GM23338 (cell line): Measurements from ENCODE around the gene SLC12A6. TPM values are rescaled to one million over a fixed set of nuclear protein-coding genes. Genes with fewer than 3 reads are reported as not detected.

ENCODE experiments used
- ATAC-seq: fragments of 200-7000 bp; cut with Tn5 transposase; 3 replicates; pipeline ENCODE4 v1.9.1; 2020
- DNase-seq: peaks from one replicate; pipeline ENCODE4 v3.0.0-alpha.2; 2015; ENCODE audit warnings: low spot score
- H2AFZ ChIP-seq: fragments of 200-600 bp; sonication (generic); 2 replicates; pipeline ENCODE4 v1.8.0; 2016; ENCODE audit warnings: antibody characterized with exemption, mild to moderate bottlenecking, moderate library complexity
- H3F3A ChIP-seq: fragments of 200-600 bp; sonication (generic); replicated peaks from 2 replicates; pipeline ENCODE4 v1.8.0; 2017; ENCODE audit warnings: antibody characterized with exemption, mixed run types, low read depth
- H3K27ac ChIP-seq: fragments of 200-600 bp; sonication (generic); 2 replicates; pipeline ENCODE4 v1.6.1; 2016; ENCODE audit warnings: low read depth
- H3K27me3 ChIP-seq: fragments of 200-600 bp; sonication (generic); 2 replicates; pipeline ENCODE4 v1.8.0; 2016; ENCODE audit warnings: mild to moderate bottlenecking, mixed run types, moderate library complexity; ENCODE audit not compliant: insufficient read depth
- H3K36me3 ChIP-seq: fragments of 200-600 bp; sonication (generic); 2 replicates; pipeline ENCODE4 v1.8.0; 2016; ENCODE audit warnings: mild to moderate bottlenecking; ENCODE audit not compliant: insufficient read depth
- H3K4me1 ChIP-seq: fragments of 200-600 bp; sonication (generic); 2 replicates; pipeline ENCODE4 v1.8.0; 2016; ENCODE audit warnings: mild to moderate bottlenecking, moderate library complexity; ENCODE audit not compliant: insufficient read depth
- H3K4me2 ChIP-seq: fragments of 200-600 bp; sonication (generic); 2 replicates; pipeline ENCODE4 v1.7.1; 2017; ENCODE audit warnings: mixed run types
- H3K4me3 ChIP-seq: fragments of 200-600 bp; sonication (generic); 2 replicates; pipeline ENCODE4 v1.6.1; 2016; ENCODE audit warnings: mixed run types
- H3K79me2 ChIP-seq: fragments of 200-600 bp; sonication (generic); replicated peaks from 2 replicates; pipeline ENCODE4 v1.8.0; 2017; ENCODE audit warnings: mild to moderate bottlenecking; ENCODE audit not compliant: insufficient read depth
- H3K9me2 ChIP-seq: fragments of 200-600 bp; sonication (generic); 2 replicates; pipeline ENCODE4 v1.8.0; 2017; ENCODE audit not compliant: insufficient read depth
- H4K20me1 ChIP-seq: fragments of 200-600 bp; sonication (generic); replicated peaks from 2 replicates; pipeline ENCODE4 v1.8.0; 2017; ENCODE audit warnings: mild to moderate bottlenecking; ENCODE audit not compliant: insufficient read depth
- H3K27ac Mint-ChIP-seq: 2 replicates; pipeline ENCODE4 v1.8.0; 2020; ENCODE audit warnings: inconsistent platforms, mild to moderate bottlenecking, moderate library complexity, mixed read lengths
- H3K27me3 Mint-ChIP-seq: 3 replicates; pipeline ENCODE4 v1.8.0; 2022; ENCODE audit warnings: low read depth, mild to moderate bottlenecking, moderate library complexity, mixed read lengths, inconsistent platforms; ENCODE audit not compliant: insufficient read depth, poor library complexity
- H3K36me3 Mint-ChIP-seq: 3 replicates; pipeline ENCODE4 v1.8.0; 2021; ENCODE audit warnings: low read depth, mild to moderate bottlenecking, inconsistent platforms, moderate library complexity, mixed read lengths
- H3K4me1 Mint-ChIP-seq: 3 replicates; pipeline ENCODE4 v1.8.0; 2020; ENCODE audit warnings: mild to moderate bottlenecking, inconsistent platforms, mixed read lengths
- H3K4me3 Mint-ChIP-seq: 3 replicates; pipeline ENCODE4 v1.8.0; 2021; ENCODE audit warnings: moderate library complexity, mild to moderate bottlenecking, inconsistent platforms, mixed read lengths
- H3K9me3 Mint-ChIP-seq: 3 replicates; pipeline ENCODE4 v1.8.0; 2020; ENCODE audit warnings: moderate library complexity, mild to moderate bottlenecking, inconsistent platforms, mixed read lengths
- CREB1 ChIP-seq: fragments of 250-450 bp; sonication (Bioruptor Pico); IDR thresholded peaks from 2 replicates; pipeline ENCODE4 v1.5.0; 2020; ENCODE audit warnings: low read depth, mild to moderate bottlenecking, moderate library complexity
- EZH2 ChIP-seq: fragments of 200-600 bp; sonication (generic); IDR thresholded peaks from one replicate; pipeline ENCODE4 v1.8.0; 2017; ENCODE audit warnings: antibody characterized with exemption, mild to moderate bottlenecking, low read depth; ENCODE audit not compliant: unreplicated experiment
- EZH2phosphoT487 ChIP-seq: fragments of 200-600 bp; sonication (generic); IDR thresholded peaks from one replicate; pipeline ENCODE4 v1.8.1; 2018; ENCODE audit warnings: antibody characterized with exemption; ENCODE audit not compliant: unreplicated experiment
- JUNB ChIP-seq: IDR thresholded peaks from one replicate; pipeline ENCODE4 v1.6.1; 2016; ENCODE audit warnings: antibody characterized with exemption; ENCODE audit not compliant: unreplicated experiment
- NANOG ChIP-seq: IDR thresholded peaks from 2 replicates; pipeline ENCODE4 v1.6.1; 2016; ENCODE audit warnings: antibody characterized with exemption, borderline replicate concordance
- POLR2AphosphoS5 ChIP-seq: IDR thresholded peaks from 2 replicates; pipeline ENCODE4 v1.6.1; 2016; ENCODE audit warnings: antibody characterized with exemption, low read depth
- STAT1 ChIP-seq: IDR thresholded peaks from one replicate; pipeline ENCODE4 v1.6.1; 2016; ENCODE audit warnings: antibody characterized with exemption; ENCODE audit not compliant: unreplicated experiment
- ZNF114 ChIP-seq: fragments of 250-450 bp; sonication (Bioruptor Pico); IDR thresholded peaks from 2 replicates; pipeline ENCODE4 v1.5.0; 2020; ENCODE audit warnings: mild to moderate bottlenecking, moderate library complexity
- ZNF331 ChIP-seq: fragments of 250-450 bp; sonication (Bioruptor Pico); IDR thresholded peaks from 2 replicates; pipeline ENCODE4 v1.5.0; 2020; ENCODE audit warnings: low read depth, mild to moderate bottlenecking, moderate library complexity
- polyA plus RNA-seq: library from polyadenylated mRNA; unstranded; fragments of >200 nt; fragmentation: Nextera tagmentation; extraction: Ambion mirVana; gene quantifications from 2 replicates; pipeline ENCODE4 v1.2.1, GENCODE V29; 2016
- total RNA-seq: library from RNA; depleted of rRNA; stranded (reverse); fragments of >200 nt; shearing (Covaris generic); gene quantifications from 2 replicates; pipeline ENCODE4 v1.2.3, GENCODE V29; 2014
- TF ChIP-seq, protein P1 (sequence below): IDR thresholded peaks from 2 replicates; pipeline ENCODE4 v1.6.1; 2016; ENCODE audit warnings: antibody characterized with exemption
- TF ChIP-seq, protein P2 (sequence below): fragments of 250-450 bp; sonication (Bioruptor Pico); IDR thresholded peaks from 2 replicates; pipeline ENCODE4 v1.5.0; 2020; ENCODE audit warnings: mild to moderate bottlenecking, moderate library complexity
- TF ChIP-seq, protein P3 (sequence below): IDR thresholded peaks from one replicate; pipeline ENCODE4 v1.6.1; 2018; ENCODE audit warnings: antibody characterized with exemption; ENCODE audit not compliant: unreplicated experiment
- TF ChIP-seq, protein P4 (sequence below), 2 experiments: fragments of 200-600 bp in 1 of 2; sonication (generic) in 1 of 2; conservative IDR thresholded peaks; 2 replicates each; pipeline versions ENCODE4 v1.5.1 to v1.6.1; 2016 to 2017; ENCODE audit warnings: antibody characterized with exemption in 2 of 2, low read depth in 2 of 2, mild to moderate bottlenecking in 2 of 2, moderate library complexity in 1 of 2

The SLC12A6 gene
- total and polyA plus RNA-seq, 2 experiments from 2014 or later, result 2.4 to 14.1 TPM

DNA sequence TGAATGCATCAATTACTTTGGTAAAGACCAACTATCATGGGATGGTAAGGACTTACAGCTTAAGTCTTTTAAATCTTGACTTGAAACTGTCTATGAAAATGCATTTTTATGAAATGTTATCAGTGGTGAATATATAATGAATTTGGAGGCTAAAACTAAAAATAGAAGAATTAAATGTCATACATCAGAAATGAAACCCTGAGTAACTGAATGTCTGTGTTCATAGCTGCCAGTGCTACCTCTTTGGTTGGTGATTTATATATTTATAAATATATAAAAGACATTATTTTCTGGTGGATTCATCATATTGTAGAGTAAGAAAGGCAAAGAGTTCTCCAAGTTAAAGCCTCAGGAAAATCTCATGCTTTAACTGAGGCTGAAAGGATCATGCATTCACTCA, 12.2 kb downstream of the SLC12A6 start:
- Histone ChIP-seq H3K36me3 (no peaks in the 10 kb centered on the region), H3K9me2 (no peaks in the 10 kb centered on the region), H2AFZ (no peak overlapping the region), H3K27me3 (no peaks in the 10 kb centered on the region), H4K20me1 (no peaks in the 10 kb centered on the region), H3K4me1 (no peaks in the 10 kb centered on the region), H3K27ac (no peak overlapping the region), H3K4me3 (no peak overlapping the region), H3K79me2 (no peaks in the 10 kb centered on the region), H3F3A (no peaks in the 10 kb centered on the region), H3K4me2 (no peak overlapping the region)
- Mint-ChIP-seq H3K36me3 (peaks cover 3% of the 10 kb centered on the region; the same call in 2 of the 3 replicates), H3K4me3 (no peak overlapping the region), H3K9me3 (peaks cover 4% of the 10 kb centered on the region; the same call in 1 of the 3 replicates), H3K4me1 (no peaks in the 10 kb centered on the region), H3K27me3 (no peaks in the 10 kb centered on the region), H3K27ac (no peak overlapping the region)
- no peak for ATAC-seq
- no peak for DNase-seq
- no peak for TF ChIP-seq NANOG
- no peak for TF ChIP-seq CREB1
- TF ChIP-seq POLR2AphosphoS5, result no peak
- TF ChIP-seq, protein P1, sequence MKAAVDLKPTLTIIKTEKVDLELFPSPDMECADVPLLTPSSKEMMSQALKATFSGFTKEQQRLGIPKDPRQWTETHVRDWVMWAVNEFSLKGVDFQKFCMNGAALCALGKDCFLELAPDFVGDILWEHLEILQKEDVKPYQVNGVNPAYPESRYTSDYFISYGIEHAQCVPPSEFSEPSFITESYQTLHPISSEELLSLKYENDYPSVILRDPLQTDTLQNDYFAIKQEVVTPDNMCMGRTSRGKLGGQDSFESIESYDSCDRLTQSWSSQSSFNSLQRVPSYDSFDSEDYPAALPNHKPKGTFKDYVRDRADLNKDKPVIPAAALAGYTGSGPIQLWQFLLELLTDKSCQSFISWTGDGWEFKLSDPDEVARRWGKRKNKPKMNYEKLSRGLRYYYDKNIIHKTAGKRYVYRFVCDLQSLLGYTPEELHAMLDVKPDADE, result no peak
- TF ChIP-seq, protein P2, sequence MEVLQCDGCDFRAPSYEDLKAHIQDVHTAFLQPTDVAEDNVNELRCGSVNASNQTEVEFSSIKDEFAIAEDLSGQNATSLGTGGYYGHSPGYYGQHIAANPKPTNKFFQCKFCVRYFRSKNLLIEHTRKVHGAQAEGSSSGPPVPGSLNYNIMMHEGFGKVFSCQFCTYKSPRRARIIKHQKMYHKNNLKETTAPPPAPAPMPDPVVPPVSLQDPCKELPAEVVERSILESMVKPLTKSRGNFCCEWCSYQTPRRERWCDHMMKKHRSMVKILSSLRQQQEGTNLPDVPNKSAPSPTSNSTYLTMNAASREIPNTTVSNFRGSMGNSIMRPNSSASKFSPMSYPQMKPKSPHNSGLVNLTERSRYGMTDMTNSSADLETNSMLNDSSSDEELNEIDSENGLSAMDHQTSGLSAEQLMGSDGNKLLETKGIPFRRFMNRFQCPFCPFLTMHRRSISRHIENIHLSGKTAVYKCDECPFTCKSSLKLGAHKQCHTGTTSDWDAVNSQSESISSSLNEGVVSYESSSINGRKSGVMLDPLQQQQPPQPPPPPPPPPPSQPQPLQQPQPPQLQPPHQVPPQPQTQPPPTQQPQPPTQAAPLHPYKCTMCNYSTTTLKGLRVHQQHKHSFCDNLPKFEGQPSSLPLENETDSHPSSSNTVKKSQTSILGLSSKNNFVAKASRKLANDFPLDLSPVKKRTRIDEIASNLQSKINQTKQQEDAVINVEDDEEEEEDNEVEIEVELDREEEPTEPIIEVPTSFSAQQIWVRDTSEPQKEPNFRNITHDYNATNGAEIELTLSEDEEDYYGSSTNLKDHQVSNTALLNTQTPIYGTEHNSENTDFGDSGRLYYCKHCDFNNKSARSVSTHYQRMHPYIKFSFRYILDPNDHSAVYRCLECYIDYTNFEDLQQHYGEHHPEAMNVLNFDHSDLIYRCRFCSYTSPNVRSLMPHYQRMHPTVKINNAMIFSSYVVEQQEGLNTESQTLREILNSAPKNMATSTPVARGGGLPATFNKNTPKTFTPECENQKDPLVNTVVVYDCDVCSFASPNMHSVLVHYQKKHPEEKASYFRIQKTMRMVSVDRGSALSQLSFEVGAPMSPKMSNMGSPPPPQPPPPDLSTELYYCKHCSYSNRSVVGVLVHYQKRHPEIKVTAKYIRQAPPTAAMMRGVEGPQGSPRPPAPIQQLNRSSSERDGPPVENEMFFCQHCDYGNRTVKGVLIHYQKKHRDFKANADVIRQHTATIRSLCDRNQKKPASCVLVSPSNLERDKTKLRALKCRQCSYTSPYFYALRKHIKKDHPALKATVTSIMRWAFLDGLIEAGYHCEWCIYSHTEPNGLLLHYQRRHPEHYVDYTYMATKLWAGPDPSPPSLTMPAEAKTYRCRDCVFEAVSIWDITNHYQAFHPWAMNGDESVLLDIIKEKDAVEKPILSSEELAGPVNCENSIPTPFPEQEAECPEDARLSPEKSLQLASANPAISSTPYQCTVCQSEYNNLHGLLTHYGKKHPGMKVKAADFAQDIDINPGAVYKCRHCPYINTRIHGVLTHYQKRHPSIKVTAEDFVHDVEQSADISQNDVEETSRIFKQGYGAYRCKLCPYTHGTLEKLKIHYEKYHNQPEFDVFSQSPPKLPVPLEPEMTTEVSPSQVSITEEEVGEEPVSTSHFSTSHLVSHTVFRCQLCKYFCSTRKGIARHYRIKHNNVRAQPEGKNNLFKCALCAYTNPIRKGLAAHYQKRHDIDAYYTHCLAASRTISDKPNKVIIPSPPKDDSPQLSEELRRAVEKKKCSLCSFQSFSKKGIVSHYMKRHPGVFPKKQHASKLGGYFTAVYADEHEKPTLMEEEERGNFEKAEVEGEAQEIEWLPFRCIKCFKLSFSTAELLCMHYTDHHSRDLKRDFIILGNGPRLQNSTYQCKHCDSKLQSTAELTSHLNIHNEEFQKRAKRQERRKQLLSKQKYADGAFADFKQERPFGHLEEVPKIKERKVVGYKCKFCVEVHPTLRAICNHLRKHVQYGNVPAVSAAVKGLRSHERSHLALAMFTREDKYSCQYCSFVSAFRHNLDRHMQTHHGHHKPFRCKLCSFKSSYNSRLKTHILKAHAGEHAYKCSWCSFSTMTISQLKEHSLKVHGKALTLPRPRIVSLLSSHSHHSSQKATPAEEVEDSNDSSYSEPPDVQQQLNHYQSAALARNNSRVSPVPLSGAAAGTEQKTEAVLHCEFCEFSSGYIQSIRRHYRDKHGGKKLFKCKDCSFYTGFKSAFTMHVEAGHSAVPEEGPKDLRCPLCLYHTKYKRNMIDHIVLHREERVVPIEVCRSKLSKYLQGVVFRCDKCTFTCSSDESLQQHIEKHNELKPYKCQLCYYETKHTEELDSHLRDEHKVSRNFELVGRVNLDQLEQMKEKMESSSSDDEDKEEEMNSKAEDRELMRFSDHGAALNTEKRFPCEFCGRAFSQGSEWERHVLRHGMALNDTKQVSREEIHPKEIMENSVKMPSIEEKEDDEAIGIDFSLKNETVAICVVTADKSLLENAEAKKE (CRISPR knock-in tag), result no peak
- no peak for TF ChIP-seq EZH2phosphoT487
- no peak for TF ChIP-seq STAT1
- TF ChIP-seq JUNB, result no peak
- TF ChIP-seq, protein P3, sequence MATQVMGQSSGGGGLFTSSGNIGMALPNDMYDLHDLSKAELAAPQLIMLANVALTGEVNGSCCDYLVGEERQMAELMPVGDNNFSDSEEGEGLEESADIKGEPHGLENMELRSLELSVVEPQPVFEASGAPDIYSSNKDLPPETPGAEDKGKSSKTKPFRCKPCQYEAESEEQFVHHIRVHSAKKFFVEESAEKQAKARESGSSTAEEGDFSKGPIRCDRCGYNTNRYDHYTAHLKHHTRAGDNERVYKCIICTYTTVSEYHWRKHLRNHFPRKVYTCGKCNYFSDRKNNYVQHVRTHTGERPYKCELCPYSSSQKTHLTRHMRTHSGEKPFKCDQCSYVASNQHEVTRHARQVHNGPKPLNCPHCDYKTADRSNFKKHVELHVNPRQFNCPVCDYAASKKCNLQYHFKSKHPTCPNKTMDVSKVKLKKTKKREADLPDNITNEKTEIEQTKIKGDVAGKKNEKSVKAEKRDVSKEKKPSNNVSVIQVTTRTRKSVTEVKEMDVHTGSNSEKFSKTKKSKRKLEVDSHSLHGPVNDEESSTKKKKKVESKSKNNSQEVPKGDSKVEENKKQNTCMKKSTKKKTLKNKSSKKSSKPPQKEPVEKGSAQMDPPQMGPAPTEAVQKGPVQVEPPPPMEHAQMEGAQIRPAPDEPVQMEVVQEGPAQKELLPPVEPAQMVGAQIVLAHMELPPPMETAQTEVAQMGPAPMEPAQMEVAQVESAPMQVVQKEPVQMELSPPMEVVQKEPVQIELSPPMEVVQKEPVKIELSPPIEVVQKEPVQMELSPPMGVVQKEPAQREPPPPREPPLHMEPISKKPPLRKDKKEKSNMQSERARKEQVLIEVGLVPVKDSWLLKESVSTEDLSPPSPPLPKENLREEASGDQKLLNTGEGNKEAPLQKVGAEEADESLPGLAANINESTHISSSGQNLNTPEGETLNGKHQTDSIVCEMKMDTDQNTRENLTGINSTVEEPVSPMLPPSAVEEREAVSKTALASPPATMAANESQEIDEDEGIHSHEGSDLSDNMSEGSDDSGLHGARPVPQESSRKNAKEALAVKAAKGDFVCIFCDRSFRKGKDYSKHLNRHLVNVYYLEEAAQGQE, result no peak
- TF ChIP-seq ZNF331 (CRISPR knock-in tag), result no peak
- no peak for TF ChIP-seq EZH2
- TF ChIP-seq ZNF114 (CRISPR knock-in tag), result no peak
- TF ChIP-seq, protein P4, sequence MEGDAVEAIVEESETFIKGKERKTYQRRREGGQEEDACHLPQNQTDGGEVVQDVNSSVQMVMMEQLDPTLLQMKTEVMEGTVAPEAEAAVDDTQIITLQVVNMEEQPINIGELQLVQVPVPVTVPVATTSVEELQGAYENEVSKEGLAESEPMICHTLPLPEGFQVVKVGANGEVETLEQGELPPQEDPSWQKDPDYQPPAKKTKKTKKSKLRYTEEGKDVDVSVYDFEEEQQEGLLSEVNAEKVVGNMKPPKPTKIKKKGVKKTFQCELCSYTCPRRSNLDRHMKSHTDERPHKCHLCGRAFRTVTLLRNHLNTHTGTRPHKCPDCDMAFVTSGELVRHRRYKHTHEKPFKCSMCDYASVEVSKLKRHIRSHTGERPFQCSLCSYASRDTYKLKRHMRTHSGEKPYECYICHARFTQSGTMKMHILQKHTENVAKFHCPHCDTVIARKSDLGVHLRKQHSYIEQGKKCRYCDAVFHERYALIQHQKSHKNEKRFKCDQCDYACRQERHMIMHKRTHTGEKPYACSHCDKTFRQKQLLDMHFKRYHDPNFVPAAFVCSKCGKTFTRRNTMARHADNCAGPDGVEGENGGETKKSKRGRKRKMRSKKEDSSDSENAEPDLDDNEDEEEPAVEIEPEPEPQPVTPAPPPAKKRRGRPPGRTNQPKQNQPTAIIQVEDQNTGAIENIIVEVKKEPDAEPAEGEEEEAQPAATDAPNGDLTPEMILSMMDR (conservative IDR thresholded peaks at IDR 0.05; ENCODE audit: low read depth in 2 of 2), result no peak
